ENCODE measurements around the gene MOK.

The MOK gene

GRCh38 chr14:102283631-102284129, 21.3 kb downstream of the MOK start:
- DNase-seq: no peak

DNA sequence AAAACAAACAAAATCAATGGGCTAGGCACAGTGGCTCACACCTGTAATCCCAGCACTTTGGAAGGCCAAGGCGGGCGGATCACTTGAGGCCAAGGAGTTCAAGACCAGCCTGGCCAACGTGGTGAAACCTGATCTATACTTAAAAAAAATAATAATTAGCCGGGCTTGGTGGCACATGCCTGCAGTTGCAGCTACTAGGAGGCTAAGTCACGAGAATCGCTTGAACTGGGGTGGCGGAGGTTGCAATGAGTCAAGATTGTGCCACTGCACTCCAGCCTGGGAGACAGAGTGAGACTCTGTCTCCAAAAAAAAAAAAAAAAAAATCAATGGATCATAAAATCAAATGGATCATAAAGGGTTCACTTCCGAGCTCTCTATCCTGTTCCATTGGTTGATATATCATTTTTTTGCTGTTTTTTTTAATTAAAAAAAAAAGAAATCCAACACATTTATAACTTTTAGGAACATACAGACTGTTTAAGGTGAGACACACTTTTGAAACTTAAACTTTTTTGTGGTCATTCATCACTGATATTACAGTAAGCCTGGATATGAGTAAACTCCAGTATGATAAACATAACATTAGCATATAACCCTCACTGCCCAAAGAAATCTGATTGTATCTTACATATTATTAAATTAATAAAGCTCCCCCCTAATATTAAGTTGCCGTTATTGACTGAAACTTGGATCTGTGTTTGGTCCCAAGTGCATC, 22.1 kb downstream of the MOK start:
- no peak for DNase-seq

DNA sequence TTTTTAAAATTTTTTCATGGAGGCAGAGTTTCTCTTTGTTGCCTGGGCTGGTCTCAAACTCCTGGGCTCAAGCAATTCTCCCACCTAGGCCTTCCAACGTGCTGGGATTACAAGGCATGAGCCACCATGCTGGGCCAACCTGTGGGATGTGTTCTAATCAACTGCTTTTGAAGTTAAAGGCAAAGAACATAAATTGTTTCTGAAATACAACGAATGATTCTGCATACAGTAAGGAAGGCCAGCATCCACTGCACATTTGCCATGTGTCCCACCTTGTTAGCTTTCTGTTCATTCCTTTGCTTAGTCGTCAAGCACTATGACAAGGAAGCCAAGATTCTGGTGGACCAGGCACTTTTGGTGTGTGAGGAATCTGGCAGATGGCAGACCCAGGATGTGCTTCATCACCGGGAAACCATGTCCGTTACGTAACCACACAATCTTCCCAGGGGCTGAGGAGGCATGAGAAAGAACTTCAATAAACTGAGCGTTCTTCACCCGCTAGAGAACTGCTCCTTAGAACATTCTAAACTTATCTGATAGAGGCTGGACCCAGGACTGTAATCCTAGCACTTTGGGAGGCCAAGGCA, 24.5 kb downstream of the MOK start:
- no peak for DNase-seq

DNA sequence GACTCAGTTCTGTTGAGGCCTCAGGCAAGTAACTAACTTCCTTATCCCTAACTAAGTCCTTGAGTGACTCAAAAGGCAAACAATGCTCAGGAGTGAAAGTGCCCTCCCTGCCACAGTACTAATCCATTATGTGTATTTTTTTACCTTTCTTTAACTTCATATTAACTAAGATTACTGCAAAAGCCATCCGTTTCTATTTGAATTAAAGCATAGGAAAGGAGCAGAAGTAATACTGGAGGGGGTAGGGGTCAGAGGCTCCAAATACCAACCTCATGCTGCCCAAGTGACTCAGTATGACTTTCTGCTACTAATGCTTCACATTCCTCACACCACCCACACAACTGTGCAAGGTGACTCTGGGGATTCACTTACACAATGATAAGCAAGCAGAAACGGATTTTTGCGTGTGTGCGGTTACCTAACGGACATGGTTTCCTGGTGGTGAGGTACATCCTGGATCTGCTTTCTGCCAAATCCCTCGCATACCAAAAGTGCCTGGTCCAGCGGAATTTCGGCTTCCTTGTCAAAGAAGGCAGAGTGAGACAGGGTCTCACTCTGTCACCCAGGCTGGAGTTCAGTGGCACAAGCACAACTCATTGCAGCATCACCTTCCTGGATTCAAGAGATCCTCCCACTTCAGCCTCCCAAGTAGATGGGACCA, 25.1 kb downstream of the MOK start:
- DNase-seq: no peak

DNA sequence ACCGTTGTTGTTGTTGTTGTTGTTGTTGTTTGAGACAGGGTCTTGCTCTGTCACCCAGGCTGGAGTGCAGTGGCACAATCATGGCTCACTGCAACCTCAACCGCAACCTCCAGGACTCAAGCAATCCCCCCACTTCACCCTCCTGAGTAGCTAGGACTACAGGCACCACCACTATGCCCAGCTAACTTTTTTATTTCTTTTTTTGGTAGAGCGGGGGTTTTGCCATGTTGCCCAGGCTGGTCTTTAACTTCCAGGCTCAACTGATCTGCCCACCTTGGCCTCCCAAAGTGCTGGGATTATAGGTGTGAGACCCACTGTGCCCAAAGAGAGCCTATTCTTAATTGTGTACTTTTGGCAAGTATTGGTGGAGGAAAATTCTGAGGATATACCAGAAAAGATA, 25.7 kb downstream of the MOK start:
- no peak for DNase-seq

GRCh38 chr14:102278631-102278935, 26.4 kb downstream of the MOK start:
- no peak for DNase-seq

GRCh38 chr14:102277874-102278630, 26.9 kb downstream of the MOK start:
- DNase-seq: no peak

GRCh38 chr14:102275866-102276265, 29.1 kb downstream of the MOK start:
- no peak for DNase-seq

- DNase-seq: no peak
Observed at GRCh38 chr14:102272392-102272791, 32.6 kb downstream of the MOK start.

- no peak for DNase-seq
Observed at GRCh38 chr14:102264775-102265174, 40.2 kb downstream of the MOK start.

GRCh38 chr14:102264355-102264754, 40.6 kb downstream of the MOK start:
- DNase-seq: no peak

DNA sequence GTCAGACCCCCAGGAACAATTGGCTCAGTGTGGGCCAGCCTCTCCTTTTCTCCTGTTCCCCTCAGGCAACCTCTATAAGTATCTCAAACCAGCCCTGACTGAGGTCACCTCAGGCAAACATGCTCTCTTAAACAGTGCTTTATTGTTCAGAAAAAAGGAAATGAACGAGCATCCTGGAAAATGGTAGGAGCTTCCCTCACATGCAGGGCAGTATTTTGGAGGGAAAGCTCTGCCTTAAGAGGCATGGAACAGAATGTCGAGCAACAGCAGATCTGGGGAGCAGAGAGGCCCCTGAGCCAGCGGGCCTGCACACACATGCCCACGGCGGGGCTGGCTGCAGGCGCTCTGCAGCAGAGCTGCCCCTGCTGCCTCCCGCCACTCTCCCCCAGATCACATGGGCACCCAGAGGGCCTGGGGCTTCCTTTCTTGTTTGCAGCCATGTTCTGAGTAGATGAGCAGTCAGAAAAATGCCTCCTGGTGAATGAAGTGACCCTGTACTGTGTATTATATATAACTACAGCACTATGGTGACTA, 42.0 kb downstream of the MOK start:
- no peak for DNase-seq

- no peak for DNase-seq
Observed at GRCh38 chr14:102258136-102258535, 46.8 kb downstream of the MOK start.

- no peak for DNase-seq
Observed at GRCh38 chr14:102256716-102257115, 48.2 kb downstream of the MOK start.

- no peak for DNase-seq
Observed at GRCh38 chr14:102255401-102256190, 49.4 kb downstream of the MOK start.

DNA sequence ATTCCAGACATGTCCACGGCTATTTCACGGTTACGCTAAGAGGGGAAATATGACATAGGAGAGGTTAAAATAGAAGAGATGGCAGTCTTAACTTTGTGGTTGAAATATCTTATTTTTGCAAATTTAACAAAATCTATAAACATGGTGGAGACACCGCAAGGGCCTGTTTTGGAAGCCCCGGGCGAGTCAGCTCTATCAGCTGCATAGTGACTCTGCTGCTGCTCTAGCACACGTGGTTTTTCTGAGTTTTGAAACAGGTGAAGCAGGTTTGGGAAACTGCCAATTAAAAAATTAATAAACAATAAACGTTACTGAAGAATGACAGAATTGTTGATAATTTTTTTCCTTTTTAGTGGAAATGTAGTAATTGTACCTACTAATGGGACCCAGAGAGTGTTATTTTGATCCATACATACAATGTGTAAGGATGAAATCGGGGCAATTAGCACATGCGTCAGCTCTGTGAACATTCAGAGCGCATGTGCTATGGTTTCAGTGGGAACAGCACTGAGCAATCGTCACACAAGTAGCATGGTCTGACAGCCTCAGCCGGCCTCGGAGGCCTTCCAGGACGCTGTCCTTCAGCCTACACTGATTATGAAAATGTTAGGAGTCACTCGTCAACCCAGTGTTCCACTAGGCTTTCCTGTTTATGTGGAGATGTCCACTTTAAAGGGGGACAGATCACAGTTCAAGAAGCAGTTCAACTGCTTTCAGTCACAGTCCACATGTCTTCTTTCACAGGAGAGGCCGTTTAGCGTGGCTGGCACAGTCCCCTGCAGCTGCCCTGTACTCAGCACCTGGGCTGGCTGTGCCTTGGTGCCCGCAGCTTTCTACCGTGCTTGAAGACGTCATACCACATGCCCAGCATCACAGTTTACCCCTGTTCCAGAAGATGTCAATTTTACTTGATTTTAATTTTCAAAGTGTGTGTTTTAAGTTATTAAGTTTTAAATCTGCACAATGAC, 51.8 kb downstream of the MOK start:
- no peak for DNase-seq

GRCh38 chr14:102251161-102251560, 53.8 kb downstream of the MOK start:
- DNase-seq: no peak

DNA sequence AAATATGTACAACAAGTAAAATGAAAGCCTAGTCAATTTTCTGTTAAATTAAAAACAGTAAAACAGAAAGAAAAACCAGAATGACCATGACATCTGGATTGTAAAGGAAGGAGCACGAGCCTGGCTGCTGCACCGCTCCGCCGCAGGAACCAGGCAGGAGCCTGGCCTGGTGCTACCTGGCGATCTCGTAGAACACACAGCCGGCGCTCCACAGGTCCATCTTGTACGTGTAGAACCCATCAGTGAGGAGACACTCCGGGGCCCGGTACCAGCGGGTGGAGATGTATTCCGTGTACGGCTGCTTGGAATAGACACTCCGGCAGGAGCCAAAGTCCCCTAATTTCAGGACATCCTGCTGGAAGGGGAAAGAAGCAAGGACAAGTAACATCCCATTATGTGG, 54.3 kb downstream of the MOK start:
- no peak for DNase-seq

- no peak for DNase-seq
Observed at GRCh38 chr14:102249981-102250380, 55.0 kb downstream of the MOK start.

DNA sequence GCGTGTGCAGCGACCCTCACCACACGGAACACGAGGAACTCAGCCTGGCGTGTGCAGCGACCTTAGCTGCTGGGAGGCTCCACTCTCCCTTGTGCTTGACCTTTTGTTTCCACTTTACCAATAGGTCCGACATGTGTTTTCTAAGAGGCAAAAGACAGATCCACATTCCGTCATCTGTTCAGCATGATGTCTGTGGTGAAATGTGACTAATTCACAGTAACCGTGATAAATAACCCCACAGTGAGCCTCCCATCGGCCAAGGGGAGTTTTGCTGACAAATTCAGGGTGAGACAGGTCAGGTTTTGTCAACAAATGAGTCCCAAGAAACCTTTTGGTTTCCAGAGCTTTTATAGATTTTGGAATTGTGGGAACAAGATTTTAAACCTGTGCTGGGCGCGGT, 55.9 kb downstream of the MOK start:
- DNase-seq: no peak

DNA sequence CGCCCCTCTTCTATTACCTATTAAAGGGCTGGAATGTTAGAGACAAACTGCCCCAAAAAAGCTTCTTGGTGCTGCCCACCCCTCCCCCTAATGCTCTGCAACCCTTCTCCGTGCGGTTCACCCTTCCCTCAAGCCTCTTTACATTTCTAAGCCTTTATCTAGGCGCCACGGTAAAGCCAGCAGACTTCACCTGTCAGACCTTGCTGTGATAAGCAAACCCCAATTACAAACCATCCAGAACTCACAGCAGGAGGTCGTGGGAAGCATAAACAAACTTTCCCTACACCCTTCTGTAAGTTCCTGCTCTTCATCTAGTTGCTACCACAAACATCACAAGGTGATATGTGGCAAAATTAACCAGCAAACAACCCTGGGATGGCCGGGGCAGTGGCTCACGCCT, 56.8 kb downstream of the MOK start:
- no peak for DNase-seq
